SK-N-SH (cell line): Measurements from ENCODE around the gene TEKT4. TPM values are rescaled to one million over a fixed set of nuclear protein-coding genes. Genes with fewer than 3 reads are reported as not detected.

Experiments used
- CTCF ChIA-PET: fragments of 300-600, 350-600 bp; formaldehyde crosslinking; extraction: SDS; loops from one replicate; lab custom pipeline; 2021; lab: Yijun Ruan, JAX
- POLR2A ChIA-PET: fragments of 350-600 bp; sonication (Branson Sonifier 250); formaldehyde crosslinking; extraction: SDS; loops from one replicate; lab custom pipeline; 2020; ENCODE audit warnings: antibody characterized with exemption, inconsistent platforms; lab: Yijun Ruan, JAX
- DNase-seq: peaks from one replicate; pipeline ENCODE4 v3.0.0; 2012
- H2AFZ ChIP-seq: fragments of 200-600 bp; sonication (generic); 2 replicates; pipeline ENCODE4 v1.8.1; 2016; ENCODE audit warnings: antibody characterized with exemption, mild to moderate bottlenecking, low read depth
- H3F3A ChIP-seq: fragments of 200-600 bp; sonication (generic); replicated peaks from 2 replicates; pipeline ENCODE3; 2016; ENCODE audit warnings: antibody characterized with exemption, mild to moderate bottlenecking; ENCODE audit not compliant: insufficient read depth
- H3K27ac ChIP-seq, 2 experiments: fragments of 200-500 bp in 1 of 2; fragments of 200-600 bp in 1 of 2; sonication (Bioruptor generic) in 1 of 2; sonication (generic), shearing (Covaris generic) in 1 of 2; 2 replicates each; pipeline versions ENCODE4 v1.5.1 to v1.6.1; 2014 to 2016; ENCODE audit warnings: low read depth in 2 of 2, inconsistent platforms in 1 of 2, low read length in 1 of 2, mild to moderate bottlenecking in 1 of 2, mixed read lengths in 1 of 2
- H3K27me3 ChIP-seq: fragments of 200-600 bp; sonication (generic), shearing (Covaris generic); 2 replicates; pipeline ENCODE4 v1.6.1; 2016; ENCODE audit warnings: mixed run types; ENCODE audit not compliant: insufficient read depth
- H3K36me3 ChIP-seq, 2 experiments: fragments of 200-500 bp in 1 of 2; fragments of 200-600 bp in 1 of 2; sonication (Bioruptor generic) in 1 of 2; sonication (generic) in 1 of 2; replicated peaks in 1 of 2; 2 replicates each; pipeline versions ENCODE3 to v1.5.1; 2014 to 2016; ENCODE audit warnings: low read length in 1 of 2, mild to moderate bottlenecking in 1 of 2; ENCODE audit not compliant: insufficient read depth in 2 of 2, control insufficient read depth in 1 of 2
- H3K4me1 ChIP-seq, 2 experiments: fragments of 200-500 bp in 1 of 2; fragments of 200-600 bp in 1 of 2; sonication (Bioruptor generic) in 1 of 2; sonication (generic), shearing (Covaris generic) in 1 of 2; 2 replicates each; pipeline versions ENCODE4 v1.5.1 to v1.6.1; 2014 to 2016; ENCODE audit warnings: low read depth in 1 of 2, low read length in 1 of 2, mixed run types in 1 of 2; ENCODE audit not compliant: insufficient read depth in 2 of 2, control insufficient read depth in 1 of 2
- H3K4me2 ChIP-seq: fragments of 200-600 bp; sonication (generic), shearing (Covaris generic); 2 replicates; pipeline ENCODE4 v1.6.1; 2017; ENCODE audit warnings: mixed run types
- H3K4me3 ChIP-seq, 2 experiments: fragments of 200-500 bp in 1 of 2; fragments of 200-600 bp in 1 of 2; sonication (Bioruptor generic) in 1 of 2; sonication (generic), shearing (Covaris generic) in 1 of 2; 2 replicates each; pipeline versions ENCODE4 v1.5.1 to v1.8.1; 2014 to 2016; ENCODE audit warnings: low read depth in 2 of 2, inconsistent platforms in 1 of 2, low read length in 1 of 2, mild to moderate bottlenecking in 1 of 2, mixed read lengths in 1 of 2, moderate library complexity in 1 of 2
- H3K79me2 ChIP-seq: fragments of 200-600 bp; sonication (generic); 2 replicates; pipeline ENCODE4 v1.8.1; 2017; ENCODE audit warnings: mild to moderate bottlenecking; ENCODE audit not compliant: insufficient read depth
- H3K9ac ChIP-seq: fragments of 200-600 bp; sonication (generic); 2 replicates; pipeline ENCODE4 v1.6.1; 2017; ENCODE audit warnings: mixed run types
- H3K9me2 ChIP-seq: fragments of 200-600 bp; sonication (generic); 2 replicates; pipeline ENCODE4 v1.6.1; 2017; ENCODE audit warnings: mixed run types
- H3K9me3 ChIP-seq: fragments of 200-600 bp; sonication (generic); 2 replicates; pipeline ENCODE4 v1.6.1; 2017; ENCODE audit warnings: mixed run types, mild to moderate bottlenecking, moderate library complexity
- H4K20me1 ChIP-seq: fragments of 200-600 bp; sonication (generic); 2 replicates; pipeline ENCODE4 v1.6.1; 2017; ENCODE audit warnings: mild to moderate bottlenecking, mixed run types; ENCODE audit not compliant: insufficient read depth
- ELF1 ChIP-seq: IDR thresholded peaks from 2 replicates; pipeline ENCODE4 v1.4.0; 2012
- EZH2phosphoT487 ChIP-seq: fragments of 200-600 bp; sonication (generic); IDR thresholded peaks from 2 replicates; pipeline ENCODE4 v1.6.1; 2017; ENCODE audit warnings: low read depth, mixed run types, mild to moderate bottlenecking, antibody characterized with exemption, moderate library complexity, borderline replicate concordance
- FOSL2 ChIP-seq: IDR thresholded peaks from 2 replicates; pipeline ENCODE4 v1.4.0; 2012; ENCODE audit warnings: low read depth, mild to moderate bottlenecking, moderate library complexity, borderline replicate concordance
- FOXJ3 ChIP-seq: sonication (generic); formaldehyde crosslinking; IDR thresholded peaks from 2 replicates; pipeline ENCODE4 v1.5.1; 2020; ENCODE audit warnings: mild to moderate bottlenecking, missing genetic modification reagents
- FOXM1 ChIP-seq: IDR thresholded peaks from 2 replicates; pipeline ENCODE4 v1.4.0; 2012; ENCODE audit warnings: low read depth, mild to moderate bottlenecking
- GABPA ChIP-seq: IDR thresholded peaks from 2 replicates; pipeline ENCODE4 v1.4.0; 2012; ENCODE audit warnings: low read depth, mild to moderate bottlenecking
- JUND ChIP-seq: IDR thresholded peaks from 2 replicates; pipeline ENCODE4 v1.4.0; 2012
- MEF2A ChIP-seq: IDR thresholded peaks from 2 replicates; pipeline ENCODE4 v1.4.0; 2012; ENCODE audit warnings: low read depth, borderline replicate concordance
- NFIC ChIP-seq: IDR thresholded peaks from 2 replicates; pipeline ENCODE4 v1.4.0; 2012; ENCODE audit warnings: borderline replicate concordance
- RAD21 ChIP-seq: IDR thresholded peaks from 2 replicates; pipeline ENCODE4 v1.6.1; 2012; ENCODE audit warnings: mild to moderate bottlenecking, low read length
- RCOR1 ChIP-seq: fragments of 150-350 bp; IDR thresholded peaks from 2 replicates; pipeline ENCODE4 v1.6.1; 2017; ENCODE audit warnings: antibody characterized with exemption, low read length
- RXRA ChIP-seq: IDR thresholded peaks from 2 replicates; pipeline ENCODE4 v1.4.0; 2012; ENCODE audit warnings: low read depth, mild to moderate bottlenecking, borderline replicate concordance
- TAF1 ChIP-seq: IDR thresholded peaks from 2 replicates; pipeline ENCODE4 v1.6.1; 2012; ENCODE audit warnings: low read depth, mild to moderate bottlenecking, low read length, moderate library complexity, borderline replicate concordance
- whole genome bisulfite sequencing: methylation state at CpG from one replicate; pipeline ENCODE4 v1.1.6; 2017; ENCODE audit warnings: low lambda C conversion rate; 5-methylcytosine and 5-hydroxymethylcytosine counted together
- polyA plus RNA-seq, 3 experiments: library from polyadenylated mRNA; depleted of rRNA; stranded (reverse); fragments of >200 nt; gene quantifications; 2 replicates each; pipeline ENCODE4 v1.2.3, GENCODE V29; 2012
- TF ChIP-seq, protein P1 (sequence below): IDR thresholded peaks from 2 replicates; pipeline ENCODE4 v1.6.1; 2012; ENCODE audit warnings: mild to moderate bottlenecking, low read depth, low read length, moderate library complexity
- TF ChIP-seq, protein P2 (sequence below): IDR thresholded peaks from 2 replicates; pipeline ENCODE4 v1.4.0; 2012; ENCODE audit warnings: low read depth, borderline replicate concordance
- TF ChIP-seq, protein P3 (sequence below): fragments of 150-350 bp; IDR thresholded peaks from 2 replicates; pipeline ENCODE4 v1.6.1; 2016; ENCODE audit warnings: mild to moderate bottlenecking, low read depth, low read length
- TF ChIP-seq, protein P4 (sequence below): IDR thresholded peaks from 2 replicates; pipeline ENCODE4 v1.4.0; 2012; ENCODE audit warnings: low read depth, borderline replicate concordance

Gene TEKT4
- polyA plus RNA-seq, 1 of the 3 experiments (the other 2 are of a cell fraction): not detected

DNA sequence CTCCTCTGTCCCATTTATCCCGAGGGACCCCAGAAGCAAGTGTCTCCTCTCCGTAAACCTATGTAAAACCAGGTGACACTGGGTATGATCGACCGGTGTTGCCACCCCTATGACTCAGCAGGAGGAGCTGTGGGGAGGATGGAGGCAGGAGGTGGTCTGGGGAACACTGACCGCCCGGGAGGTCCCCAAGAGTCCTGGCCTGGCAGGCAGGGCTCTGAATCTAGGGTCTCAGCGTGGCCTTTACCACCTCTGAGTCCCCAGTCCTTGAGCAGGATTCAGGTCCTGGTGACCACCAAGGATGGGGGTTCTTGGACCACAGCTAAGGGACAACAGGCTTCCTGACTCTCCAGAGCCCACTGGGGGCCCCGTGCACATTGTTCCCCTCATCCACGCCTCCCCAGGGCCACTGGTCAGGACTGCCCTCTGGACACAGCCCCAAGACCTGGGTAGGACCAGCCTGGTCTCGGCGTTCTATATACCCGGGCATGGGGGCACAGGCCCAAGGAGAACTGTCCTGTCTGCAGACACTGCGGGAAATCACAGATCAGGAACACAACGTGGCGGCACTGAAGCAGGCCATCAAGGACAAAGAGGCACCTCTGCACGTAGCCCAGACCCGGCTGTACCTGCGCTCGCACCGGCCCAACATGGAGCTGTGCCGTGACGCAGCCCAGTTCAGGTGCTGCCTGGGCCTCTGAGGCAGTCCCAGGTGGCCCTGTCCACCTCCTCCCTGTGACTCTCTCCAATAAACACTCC is 4.0 kb downstream of the TEKT4 start (continued):
- TF ChIP-seq, protein P1, sequence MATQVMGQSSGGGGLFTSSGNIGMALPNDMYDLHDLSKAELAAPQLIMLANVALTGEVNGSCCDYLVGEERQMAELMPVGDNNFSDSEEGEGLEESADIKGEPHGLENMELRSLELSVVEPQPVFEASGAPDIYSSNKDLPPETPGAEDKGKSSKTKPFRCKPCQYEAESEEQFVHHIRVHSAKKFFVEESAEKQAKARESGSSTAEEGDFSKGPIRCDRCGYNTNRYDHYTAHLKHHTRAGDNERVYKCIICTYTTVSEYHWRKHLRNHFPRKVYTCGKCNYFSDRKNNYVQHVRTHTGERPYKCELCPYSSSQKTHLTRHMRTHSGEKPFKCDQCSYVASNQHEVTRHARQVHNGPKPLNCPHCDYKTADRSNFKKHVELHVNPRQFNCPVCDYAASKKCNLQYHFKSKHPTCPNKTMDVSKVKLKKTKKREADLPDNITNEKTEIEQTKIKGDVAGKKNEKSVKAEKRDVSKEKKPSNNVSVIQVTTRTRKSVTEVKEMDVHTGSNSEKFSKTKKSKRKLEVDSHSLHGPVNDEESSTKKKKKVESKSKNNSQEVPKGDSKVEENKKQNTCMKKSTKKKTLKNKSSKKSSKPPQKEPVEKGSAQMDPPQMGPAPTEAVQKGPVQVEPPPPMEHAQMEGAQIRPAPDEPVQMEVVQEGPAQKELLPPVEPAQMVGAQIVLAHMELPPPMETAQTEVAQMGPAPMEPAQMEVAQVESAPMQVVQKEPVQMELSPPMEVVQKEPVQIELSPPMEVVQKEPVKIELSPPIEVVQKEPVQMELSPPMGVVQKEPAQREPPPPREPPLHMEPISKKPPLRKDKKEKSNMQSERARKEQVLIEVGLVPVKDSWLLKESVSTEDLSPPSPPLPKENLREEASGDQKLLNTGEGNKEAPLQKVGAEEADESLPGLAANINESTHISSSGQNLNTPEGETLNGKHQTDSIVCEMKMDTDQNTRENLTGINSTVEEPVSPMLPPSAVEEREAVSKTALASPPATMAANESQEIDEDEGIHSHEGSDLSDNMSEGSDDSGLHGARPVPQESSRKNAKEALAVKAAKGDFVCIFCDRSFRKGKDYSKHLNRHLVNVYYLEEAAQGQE: no peak
- no peak for TF ChIP-seq TAF1
- TF ChIP-seq EZH2phosphoT487: no peak

DNA sequence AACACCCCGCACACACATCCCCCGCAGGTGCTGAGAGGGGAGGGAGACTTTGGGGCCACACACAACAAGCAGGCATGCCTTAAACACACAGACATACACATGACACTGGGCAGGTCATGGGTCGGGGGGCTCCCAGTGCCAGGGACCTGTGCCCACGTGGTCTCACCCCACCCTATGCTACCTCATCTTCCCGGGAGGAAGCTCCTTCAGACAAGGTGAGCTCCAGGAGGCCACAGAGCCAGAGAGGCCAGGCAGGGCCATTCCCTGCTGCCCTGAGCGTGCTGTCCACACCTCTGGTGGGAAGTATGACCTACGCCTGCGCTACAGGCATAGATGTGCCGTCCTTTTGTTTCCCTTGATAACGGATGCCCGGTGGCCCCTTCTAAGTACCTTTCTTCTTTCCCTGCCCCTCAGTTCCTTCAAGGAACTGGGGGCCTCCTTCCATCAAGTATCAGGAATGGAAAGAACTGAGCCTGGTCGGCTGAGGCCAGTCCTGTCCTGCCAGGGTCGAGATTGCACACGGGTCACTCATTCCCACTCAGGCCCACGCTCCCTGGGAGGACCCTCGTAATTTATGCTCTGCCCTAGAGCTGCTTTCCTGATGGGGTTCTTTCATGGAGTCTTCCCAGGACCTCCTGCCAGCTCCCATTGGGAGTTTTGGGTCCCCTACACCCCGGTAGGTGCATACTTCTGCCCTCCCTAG is 4.7 kb downstream of the TEKT4 start:
- Histone ChIP-seq H3K79me2 (no peaks in the 10 kb centered on the region), H4K20me1 (no peaks in the 10 kb centered on the region), H3K36me3 (no peaks in the 10 kb centered on the region), H3K4me1 (no peaks in the 10 kb centered on the region; a peak in 1 of 4 replicates), H3K9me3 (no peaks in the 10 kb centered on the region), H3F3A (no peaks in the 10 kb centered on the region), H2AFZ (no peak overlapping the region), H3K27ac (no peak overlapping the region), H3K4me3 (no peak overlapping the region), H3K9me2 (no peaks in the 10 kb centered on the region), H3K9ac (no peak overlapping the region), H3K4me2 (no peak overlapping the region), H3K27me3 (peaks cover 28% of the 10 kb centered on the region; the same call in 1 of the 2 replicates)
- POLR2A ChIA-PET: no interaction called here
- no peak for DNase-seq
- CTCF ChIA-PET: interaction anchor here (0.7 to 1.4 kb wide), 4 partner anchors 10 to 81 kb away, joined by 3 read pairs; no protein-coding TSS in a partner anchor
- 7% methylated on average over 12 of the region's 17 CpGs for WGBS
- TF ChIP-seq FOXM1 (no peak), FOSL2 (no peak), RCOR1 (no peak), RAD21 (no peak), RXRA (no peak), JUND (no peak), MEF2A (no peak), ELF1 (no peak), EZH2phosphoT487 (no peak), GABPA (no peak), FOXJ3 (no peak), NFIC (no peak)
- TF ChIP-seq, protein P2, sequence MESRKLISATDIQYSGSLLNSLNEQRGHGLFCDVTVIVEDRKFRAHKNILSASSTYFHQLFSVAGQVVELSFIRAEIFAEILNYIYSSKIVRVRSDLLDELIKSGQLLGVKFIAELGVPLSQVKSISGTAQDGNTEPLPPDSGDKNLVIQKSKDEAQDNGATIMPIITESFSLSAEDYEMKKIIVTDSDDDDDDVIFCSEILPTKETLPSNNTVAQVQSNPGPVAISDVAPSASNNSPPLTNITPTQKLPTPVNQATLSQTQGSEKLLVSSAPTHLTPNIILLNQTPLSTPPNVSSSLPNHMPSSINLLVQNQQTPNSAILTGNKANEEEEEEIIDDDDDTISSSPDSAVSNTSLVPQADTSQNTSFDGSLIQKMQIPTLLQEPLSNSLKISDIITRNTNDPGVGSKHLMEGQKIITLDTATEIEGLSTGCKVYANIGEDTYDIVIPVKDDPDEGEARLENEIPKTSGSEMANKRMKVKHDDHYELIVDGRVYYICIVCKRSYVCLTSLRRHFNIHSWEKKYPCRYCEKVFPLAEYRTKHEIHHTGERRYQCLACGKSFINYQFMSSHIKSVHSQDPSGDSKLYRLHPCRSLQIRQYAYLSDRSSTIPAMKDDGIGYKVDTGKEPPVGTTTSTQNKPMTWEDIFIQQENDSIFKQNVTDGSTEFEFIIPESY: no peak
- TF ChIP-seq, protein P3, sequence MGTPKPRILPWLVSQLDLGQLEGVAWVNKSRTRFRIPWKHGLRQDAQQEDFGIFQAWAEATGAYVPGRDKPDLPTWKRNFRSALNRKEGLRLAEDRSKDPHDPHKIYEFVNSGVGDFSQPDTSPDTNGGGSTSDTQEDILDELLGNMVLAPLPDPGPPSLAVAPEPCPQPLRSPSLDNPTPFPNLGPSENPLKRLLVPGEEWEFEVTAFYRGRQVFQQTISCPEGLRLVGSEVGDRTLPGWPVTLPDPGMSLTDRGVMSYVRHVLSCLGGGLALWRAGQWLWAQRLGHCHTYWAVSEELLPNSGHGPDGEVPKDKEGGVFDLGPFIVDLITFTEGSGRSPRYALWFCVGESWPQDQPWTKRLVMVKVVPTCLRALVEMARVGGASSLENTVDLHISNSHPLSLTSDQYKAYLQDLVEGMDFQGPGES: no peak
- TF ChIP-seq, protein P4, sequence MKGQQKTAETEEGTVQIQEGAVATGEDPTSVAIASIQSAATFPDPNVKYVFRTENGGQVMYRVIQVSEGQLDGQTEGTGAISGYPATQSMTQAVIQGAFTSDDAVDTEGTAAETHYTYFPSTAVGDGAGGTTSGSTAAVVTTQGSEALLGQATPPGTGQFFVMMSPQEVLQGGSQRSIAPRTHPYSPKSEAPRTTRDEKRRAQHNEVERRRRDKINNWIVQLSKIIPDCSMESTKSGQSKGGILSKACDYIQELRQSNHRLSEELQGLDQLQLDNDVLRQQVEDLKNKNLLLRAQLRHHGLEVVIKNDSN: no peak
- TF ChIP-seq, protein P1: no peak
